AG04450 (cell line): ENCODE data around the gene CABP5. TPM values are rescaled to one million over a fixed set of nuclear protein-coding genes. Genes with fewer than 3 reads are reported as not detected.

Experiments
- CTCF ChIA-PET: fragments of 300-600, 350-600 bp; formaldehyde crosslinking; extraction: SDS; loops from one replicate; lab custom pipeline; 2022; ENCODE audit warnings: antibody characterized with exemption, inconsistent platforms; lab: Charles Lee
- POLR2A ChIA-PET: fragments of 350-600 bp; formaldehyde crosslinking; extraction: SDS; loops from one replicate; lab custom pipeline; 2021; ENCODE audit warnings: antibody characterized with exemption, inconsistent platforms; lab: Yijun Ruan, JAX
- DNase-seq: peaks from one replicate; pipeline ENCODE4 v3.0.0-alpha.2; 2011; ENCODE audit warnings: low read depth, low spot score
- H3K27ac ChIP-seq: one replicate; pipeline ENCODE4 v1.5.1; 2012; ENCODE audit warnings: low read depth, low read length, control low read depth
- H3K27me3 ChIP-seq: one replicate; pipeline ENCODE4 v1.6.0; 2012; ENCODE audit warnings: low read length; ENCODE audit not compliant: control insufficient read depth, insufficient read depth
- H3K4me3 ChIP-seq: 2 replicates; pipeline ENCODE4 v1.5.1; 2011; ENCODE audit warnings: mild to moderate bottlenecking, low read depth, low read length, control low read depth
- H3K9me3 ChIP-seq: 2 replicates; pipeline ENCODE4 v1.5.1; 2012; ENCODE audit warnings: low read length; ENCODE audit not compliant: control insufficient read depth, insufficient read depth
- polyA plus RNA-seq: library from polyadenylated mRNA; depleted of rRNA; stranded (reverse); fragments of >200 nt; gene quantifications from 2 replicates; pipeline ENCODE4 v1.2.3, GENCODE V29; 2011
- TF ChIP-seq, protein P1 (sequence below): IDR thresholded peaks from 2 replicates; pipeline ENCODE4 v1.5.1; 2011; ENCODE audit warnings: low read depth, low read length, control low read depth, inconsistent platforms

CABP5 gene
- polyA plus RNA-seq, 1 experiment: not detected

DNA sequence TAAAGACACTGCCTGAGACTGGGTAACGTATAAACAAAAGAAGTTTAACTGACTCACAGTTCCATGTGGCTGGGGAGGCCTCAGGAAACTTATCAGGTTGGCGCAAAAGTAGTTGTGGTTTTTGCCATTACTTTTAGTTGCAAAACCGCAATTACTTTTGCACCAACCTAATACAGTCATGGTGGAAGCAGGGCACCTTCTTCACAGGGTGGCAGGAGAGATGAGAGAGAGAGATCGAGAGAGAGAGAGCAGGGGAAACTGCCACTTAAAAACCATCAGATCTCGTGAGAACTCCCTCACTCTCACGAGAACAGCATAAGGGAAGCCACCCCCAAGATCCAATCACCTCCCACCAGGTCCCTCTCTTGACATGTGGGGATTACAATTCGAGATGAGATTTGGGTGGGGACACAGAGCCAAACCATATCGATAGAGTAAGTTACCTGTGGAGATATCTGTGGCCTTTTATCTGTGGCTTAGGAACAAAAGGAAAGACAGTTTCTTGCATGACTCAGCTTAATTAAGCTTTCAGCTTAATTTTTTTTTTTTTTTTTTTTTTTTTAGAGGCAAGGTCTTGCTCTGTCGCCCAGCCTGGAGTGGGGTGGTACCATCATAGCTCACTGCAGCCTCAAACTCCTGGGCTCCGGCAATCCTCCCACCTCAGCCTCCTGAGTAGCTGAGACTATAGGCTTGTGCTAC is 7.6 kb upstream of the CABP5 start:
- no peak overlapping the region for H3K27ac ChIP-seq
- CTCF ChIA-PET: no interaction called here
- POLR2A ChIA-PET: no interaction called here
- no peak for DNase-seq
- H3K9me3 ChIP-seq: peaks cover 5% of the 10 kb centered on the region; the same call in 1 of the 2 replicates
- TF ChIP-seq, protein P1, sequence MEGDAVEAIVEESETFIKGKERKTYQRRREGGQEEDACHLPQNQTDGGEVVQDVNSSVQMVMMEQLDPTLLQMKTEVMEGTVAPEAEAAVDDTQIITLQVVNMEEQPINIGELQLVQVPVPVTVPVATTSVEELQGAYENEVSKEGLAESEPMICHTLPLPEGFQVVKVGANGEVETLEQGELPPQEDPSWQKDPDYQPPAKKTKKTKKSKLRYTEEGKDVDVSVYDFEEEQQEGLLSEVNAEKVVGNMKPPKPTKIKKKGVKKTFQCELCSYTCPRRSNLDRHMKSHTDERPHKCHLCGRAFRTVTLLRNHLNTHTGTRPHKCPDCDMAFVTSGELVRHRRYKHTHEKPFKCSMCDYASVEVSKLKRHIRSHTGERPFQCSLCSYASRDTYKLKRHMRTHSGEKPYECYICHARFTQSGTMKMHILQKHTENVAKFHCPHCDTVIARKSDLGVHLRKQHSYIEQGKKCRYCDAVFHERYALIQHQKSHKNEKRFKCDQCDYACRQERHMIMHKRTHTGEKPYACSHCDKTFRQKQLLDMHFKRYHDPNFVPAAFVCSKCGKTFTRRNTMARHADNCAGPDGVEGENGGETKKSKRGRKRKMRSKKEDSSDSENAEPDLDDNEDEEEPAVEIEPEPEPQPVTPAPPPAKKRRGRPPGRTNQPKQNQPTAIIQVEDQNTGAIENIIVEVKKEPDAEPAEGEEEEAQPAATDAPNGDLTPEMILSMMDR: no peak
- peaks cover 7% of the 10 kb centered on the region for H3K27me3 ChIP-seq
- no peak overlapping the region for H3K4me3 ChIP-seq

DNA sequence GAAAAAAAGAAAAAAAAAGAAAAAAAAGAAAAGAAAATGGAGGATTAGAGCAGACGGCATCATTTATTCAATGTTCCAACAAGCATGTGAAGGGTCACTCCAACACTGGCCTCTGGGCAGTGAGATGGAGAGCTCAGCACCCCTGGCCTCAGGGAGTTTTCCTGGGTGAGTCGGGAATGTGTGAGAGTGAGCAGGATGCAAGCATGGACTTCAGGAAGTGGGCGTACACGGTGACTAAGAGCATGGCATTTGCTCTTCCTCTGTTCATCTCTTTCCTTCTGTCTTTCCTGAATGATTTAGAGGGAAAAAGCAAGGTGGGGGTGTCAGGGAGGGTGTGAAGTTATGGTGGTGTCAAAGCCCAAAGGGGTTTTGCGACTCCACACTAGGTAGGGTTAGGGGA is 682 bp upstream of the CABP5 start:
- DNase-seq: no peak
- TF ChIP-seq, protein P1: no peak
- POLR2A ChIA-PET: no interaction called here
- CTCF ChIA-PET: interaction anchor here (0.6 kb wide), 1 partner anchor 82 kb away, joined by 3 read pairs; no protein-coding TSS in a partner anchor
- Histone ChIP-seq H3K4me3 (no peak overlapping the region), H3K9me3 (peaks cover 8% of the 10 kb centered on the region), H3K27me3 (peaks cover 3% of the 10 kb centered on the region), H3K27ac (no peak overlapping the region)

DNA sequence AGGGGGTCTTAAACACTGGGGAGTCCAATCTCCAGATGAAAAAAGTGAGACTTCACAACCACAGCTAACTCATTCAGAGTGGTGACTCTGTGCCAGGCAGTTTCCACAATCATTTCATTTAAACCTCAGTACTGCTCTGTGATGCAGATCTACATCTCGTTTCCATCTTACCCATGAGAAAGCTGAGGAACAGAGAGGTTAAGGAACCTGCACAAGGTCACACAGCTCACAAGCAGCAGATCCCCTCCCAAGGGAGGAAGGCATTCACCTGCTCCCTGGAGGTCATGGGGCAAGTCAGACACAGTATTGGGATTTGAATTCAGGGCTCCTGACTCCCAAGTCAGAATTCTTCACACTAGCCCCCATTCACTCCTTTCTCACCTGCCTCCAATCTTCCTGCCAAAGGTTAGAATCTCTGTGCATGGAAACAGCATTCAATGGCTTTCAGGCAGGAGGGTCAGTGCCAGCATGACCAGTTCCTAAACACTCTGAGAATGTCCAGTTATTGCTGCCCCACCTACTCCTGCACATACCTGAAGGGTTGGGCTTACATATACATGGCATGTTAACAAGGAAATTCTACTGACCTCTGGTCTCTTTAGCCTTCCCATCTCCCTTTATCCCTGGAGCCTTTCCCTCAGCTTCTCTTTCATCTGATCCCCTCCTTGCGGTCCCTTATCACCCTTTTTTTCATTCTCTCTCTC is 1.9 kb downstream of the CABP5 start:
- Histone ChIP-seq H3K9me3 (peaks cover 11% of the 10 kb centered on the region), H3K4me3 (no peak overlapping the region), H3K27me3 (no peaks in the 10 kb centered on the region), H3K27ac (no peak overlapping the region)
- CTCF ChIA-PET: no interaction called here
- TF ChIP-seq, protein P1: no peak
- POLR2A ChIA-PET: no interaction called here
- no peak for DNase-seq

DNA sequence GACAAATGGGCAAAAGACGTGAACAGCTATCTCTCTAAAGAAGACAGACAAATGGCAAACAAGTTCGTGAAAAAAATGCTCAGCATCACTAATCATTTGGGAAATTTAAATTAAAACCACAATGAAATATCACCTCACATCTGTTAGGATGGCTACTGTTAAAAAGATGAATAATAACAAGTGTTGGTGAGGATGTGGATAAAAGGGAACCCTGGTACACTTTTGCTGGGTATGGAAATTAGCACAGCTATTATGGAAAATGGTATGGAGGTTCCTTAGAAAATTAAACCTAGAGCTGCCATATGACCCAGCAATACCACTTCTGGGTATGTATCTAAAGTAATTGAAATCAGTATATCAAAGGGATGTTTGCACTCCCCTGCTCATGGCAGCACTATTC is 7.1 kb downstream of the CABP5 start:
- H3K4me3 ChIP-seq: no peak overlapping the region
- CTCF ChIA-PET: no interaction called here
- DNase-seq: no peak
- H3K27ac ChIP-seq: no peak overlapping the region
- H3K9me3 ChIP-seq: peaks cover 3% of the 10 kb centered on the region; the same call in 1 of the 2 replicates
- POLR2A ChIA-PET: no interaction called here
- TF ChIP-seq, protein P1: no peak
- H3K27me3 ChIP-seq: no peaks in the 10 kb centered on the region

DNA sequence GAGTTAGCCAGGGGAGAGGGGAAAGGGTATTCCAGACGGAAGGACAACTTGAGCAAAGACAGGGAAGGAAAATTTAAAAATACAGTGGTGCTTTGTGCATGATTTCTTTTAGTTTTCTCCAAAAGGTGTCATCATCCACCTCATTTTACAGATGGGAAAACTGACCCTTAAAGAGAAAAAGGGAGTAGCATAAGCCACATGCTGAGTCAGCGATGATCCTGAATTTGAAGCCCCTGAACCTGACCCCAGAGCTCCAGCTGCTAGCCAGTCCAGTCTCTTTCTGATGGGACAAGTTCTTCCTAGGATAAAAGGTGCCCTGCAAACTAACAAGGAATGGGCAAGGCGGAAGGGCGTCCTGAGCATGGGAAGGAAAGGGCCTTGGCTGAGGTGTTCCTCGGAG is 10.3 kb downstream of the CABP5 start:
- CTCF ChIA-PET: no interaction called here
- H3K9me3 ChIP-seq: peaks cover 3% of the 10 kb centered on the region; the same call in 1 of the 2 replicates
- no peak for DNase-seq
- TF ChIP-seq, protein P1: no peak
- no peak overlapping the region for H3K27ac ChIP-seq
- POLR2A ChIA-PET: no interaction called here
- H3K4me3 ChIP-seq: no peak overlapping the region
- H3K27me3 ChIP-seq: peaks cover 2% of the 10 kb centered on the region
